ENCODE results near the gene LIPA.
A peak's percentile ranks its signal among the peaks of the same experiment; 100 is the strongest.
"Not testable (repeated sequence)": the region's sequence is repeated elsewhere in the genome, so short reads cannot be mapped to it uniquely, and the experiment has no call there.

LIPA gene

DNA sequence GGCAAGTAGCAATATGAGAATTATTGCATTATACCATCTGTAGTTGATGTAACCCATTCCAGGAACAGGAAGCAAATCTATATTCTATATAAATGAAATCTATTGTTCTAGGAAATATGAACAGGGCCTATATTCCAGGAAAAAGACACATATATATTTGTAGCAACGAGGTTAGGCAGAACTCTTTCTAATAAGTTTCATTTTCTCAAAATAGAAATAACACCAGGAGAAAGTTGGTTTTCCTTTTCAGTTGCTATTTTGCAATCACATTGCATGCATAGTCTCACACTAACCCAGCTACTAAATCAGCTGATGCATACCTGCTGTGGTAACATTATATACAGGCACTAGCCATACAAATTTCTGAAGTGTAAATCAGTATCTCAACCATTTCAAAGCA lies 44.0 kb upstream of the LIPA start:
- TF ChIP-seq, protein P1, sequence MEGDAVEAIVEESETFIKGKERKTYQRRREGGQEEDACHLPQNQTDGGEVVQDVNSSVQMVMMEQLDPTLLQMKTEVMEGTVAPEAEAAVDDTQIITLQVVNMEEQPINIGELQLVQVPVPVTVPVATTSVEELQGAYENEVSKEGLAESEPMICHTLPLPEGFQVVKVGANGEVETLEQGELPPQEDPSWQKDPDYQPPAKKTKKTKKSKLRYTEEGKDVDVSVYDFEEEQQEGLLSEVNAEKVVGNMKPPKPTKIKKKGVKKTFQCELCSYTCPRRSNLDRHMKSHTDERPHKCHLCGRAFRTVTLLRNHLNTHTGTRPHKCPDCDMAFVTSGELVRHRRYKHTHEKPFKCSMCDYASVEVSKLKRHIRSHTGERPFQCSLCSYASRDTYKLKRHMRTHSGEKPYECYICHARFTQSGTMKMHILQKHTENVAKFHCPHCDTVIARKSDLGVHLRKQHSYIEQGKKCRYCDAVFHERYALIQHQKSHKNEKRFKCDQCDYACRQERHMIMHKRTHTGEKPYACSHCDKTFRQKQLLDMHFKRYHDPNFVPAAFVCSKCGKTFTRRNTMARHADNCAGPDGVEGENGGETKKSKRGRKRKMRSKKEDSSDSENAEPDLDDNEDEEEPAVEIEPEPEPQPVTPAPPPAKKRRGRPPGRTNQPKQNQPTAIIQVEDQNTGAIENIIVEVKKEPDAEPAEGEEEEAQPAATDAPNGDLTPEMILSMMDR (IDR thresholded peaks at IDR 0.05; ENCODE audit: low read depth, low read length): no peak
- no peak overlapping the region for H3K4me3 ChIP-seq (replicated peaks in 1 of 2; ENCODE audit: low read depth in 2 of 2, low read length in 2 of 2)
- DNase-seq (ENCODE audit: low read depth in 2 of 2): peak; percentile 70 to 77

DNA sequence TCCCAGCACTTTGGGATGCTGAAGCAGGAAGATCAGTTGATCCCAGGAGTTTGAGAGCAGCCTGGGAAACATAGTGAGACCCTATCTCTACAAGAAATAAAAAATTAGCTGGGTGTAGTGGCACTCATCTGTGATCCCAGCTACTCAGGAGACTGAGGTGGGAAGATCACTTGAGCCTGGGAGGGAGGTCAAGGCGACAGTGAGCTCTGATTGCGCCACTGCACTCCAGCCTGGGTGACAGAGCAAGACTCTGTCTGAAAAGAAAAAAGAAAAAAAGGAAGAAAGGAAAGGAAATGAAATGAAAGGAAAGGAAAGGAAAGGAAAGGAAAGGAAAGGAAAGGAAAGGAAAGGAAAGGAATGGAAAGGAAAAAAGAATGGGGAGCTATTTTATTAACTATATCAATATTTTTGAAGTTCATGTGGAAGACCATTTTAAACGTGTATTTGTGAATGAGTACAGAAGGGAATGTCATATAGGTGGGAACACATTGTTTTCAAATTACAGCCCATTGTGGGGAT lies 43.2 kb upstream of the LIPA start:
- TF ChIP-seq, protein P1 (IDR thresholded peaks at IDR 0.05; ENCODE audit: low read depth, low read length): no peak
- no peak overlapping the region for H3K4me3 ChIP-seq (replicated peaks in 1 of 2; ENCODE audit: low read depth in 2 of 2, low read length in 2 of 2)
- no peak for DNase-seq (ENCODE audit: low read depth in 2 of 2)

DNA sequence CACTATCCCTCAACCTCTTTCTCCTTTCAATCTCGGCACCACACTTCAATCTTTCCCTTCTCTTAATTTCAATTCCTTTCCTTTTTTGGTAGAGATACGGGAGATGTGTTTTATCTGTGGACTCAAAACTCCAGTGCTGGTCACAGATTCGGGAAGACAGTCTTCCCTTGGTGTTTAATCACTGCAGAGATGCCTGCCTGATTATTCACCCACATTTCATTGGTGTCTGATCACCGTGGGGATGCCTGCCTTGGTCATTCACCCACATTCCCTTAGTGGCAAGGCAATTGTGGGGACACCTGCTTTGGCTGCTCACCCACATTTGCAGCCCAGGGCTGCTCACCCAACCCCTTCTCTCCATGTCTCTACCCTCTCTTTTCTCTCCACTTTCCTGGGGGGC lies 33.7 kb upstream of the LIPA start:
- DNase-seq (ENCODE audit: low read depth in 2 of 2): peak in 1 of 2 donors; percentile 49
- not testable (repeated sequence) for H3K4me3 ChIP-seq (replicated peaks in 1 of 2; ENCODE audit: low read depth in 2 of 2, low read length in 2 of 2)

DNA sequence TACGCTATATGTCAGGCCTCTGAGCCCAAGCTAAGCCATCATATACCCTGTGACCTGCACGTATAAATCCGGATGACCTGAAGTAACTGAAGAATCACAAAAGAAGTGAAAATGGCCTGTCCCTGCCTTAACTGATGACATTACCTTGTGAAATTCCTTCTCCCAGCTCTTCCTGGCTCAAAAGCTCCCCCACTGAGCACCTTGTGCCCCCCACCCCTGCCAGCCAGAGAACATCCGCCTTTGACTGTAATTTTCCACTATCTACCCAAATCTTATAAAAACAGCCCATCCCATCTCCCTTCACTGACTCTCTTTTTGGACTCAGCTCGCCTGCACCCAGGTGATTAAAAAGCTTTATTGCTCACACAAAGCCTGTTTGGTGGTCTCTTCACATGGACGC lies 33.1 kb upstream of the LIPA start:
- DNase-seq (ENCODE audit: low read depth in 2 of 2); H3K4me3 ChIP-seq (replicated peaks in 1 of 2; ENCODE audit: low read depth in 2 of 2, low read length in 2 of 2): not testable (repeated sequence)

DNA sequence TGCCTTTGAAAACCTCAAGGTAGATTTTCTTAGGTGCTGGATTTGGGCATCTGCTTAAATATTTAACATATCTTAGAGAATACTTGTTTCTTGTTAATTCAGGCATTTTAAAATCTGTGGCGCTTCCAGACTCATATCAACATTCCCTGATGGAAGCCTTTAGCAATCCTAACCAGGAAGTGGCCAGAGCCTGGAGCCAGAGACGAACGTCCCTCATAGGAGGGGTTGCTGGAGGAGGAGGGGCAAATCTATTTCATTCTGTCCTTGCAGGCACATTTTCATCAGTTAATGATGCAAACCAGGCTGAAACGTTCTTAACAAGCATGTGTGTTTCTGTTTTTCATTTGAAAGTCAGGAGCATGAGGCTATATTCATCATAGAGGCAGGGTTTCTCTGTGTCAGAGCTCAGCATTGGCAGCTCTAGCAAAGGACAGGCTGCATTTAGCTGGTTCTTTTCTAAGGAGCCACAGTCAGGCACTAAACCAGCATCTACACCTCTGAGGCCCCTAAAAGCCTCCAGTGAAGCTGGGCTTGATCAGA lies 32.4 kb upstream of the LIPA start:
- H3K4me3 ChIP-seq (replicated peaks in 1 of 2; ENCODE audit: low read depth in 2 of 2, low read length in 2 of 2): no peak overlapping the region
- TF ChIP-seq, protein P1 (IDR thresholded peaks at IDR 0.05; ENCODE audit: low read depth, low read length): no peak
- DNase-seq (ENCODE audit: low read depth in 2 of 2): peak; percentile 69 to 91

DNA sequence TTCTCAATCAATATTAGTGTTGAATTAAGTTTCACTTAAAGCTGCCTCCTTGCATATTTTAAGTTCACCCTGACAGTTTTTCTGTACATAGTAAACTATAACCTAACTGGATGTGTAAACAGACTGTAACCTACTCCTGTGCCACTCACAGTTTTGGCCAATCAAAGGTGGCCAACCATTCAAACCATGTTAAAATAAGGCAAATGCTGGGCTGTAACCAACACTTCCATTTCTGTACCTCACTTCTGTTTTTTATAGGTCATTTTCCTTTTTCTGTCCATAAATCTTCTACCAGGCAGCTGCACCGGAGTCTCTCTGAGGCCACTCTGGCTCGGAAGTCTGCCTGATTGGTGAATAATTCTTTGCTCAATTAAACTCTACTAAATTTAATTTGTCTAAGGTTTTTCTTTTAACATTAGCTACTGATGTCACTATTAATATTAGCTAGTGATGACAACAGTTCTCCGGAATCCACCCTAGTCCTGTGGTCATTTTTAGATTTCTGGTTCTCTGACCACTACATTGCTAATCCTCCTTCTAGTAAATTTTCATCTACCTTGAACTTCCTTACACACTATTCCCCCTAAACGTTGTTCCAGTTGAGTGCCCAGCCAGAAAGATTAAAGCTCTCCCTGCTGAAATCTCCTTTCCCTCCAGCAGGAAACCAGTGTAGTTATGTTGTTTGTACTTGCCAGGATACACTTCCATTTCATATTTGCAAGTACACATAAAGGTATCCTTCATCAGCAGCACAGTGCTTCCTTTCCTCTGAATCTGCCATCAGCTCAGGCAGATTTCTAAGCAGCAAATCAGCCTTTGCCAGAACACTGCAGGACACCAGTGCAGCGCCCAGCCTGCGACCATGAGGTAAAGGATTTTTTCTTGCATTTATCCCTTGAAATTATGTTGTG lies 31.7 kb upstream of the LIPA start:
- no peak overlapping the region for H3K4me3 ChIP-seq (replicated peaks in 1 of 2; ENCODE audit: low read depth in 2 of 2, low read length in 2 of 2)

DNA sequence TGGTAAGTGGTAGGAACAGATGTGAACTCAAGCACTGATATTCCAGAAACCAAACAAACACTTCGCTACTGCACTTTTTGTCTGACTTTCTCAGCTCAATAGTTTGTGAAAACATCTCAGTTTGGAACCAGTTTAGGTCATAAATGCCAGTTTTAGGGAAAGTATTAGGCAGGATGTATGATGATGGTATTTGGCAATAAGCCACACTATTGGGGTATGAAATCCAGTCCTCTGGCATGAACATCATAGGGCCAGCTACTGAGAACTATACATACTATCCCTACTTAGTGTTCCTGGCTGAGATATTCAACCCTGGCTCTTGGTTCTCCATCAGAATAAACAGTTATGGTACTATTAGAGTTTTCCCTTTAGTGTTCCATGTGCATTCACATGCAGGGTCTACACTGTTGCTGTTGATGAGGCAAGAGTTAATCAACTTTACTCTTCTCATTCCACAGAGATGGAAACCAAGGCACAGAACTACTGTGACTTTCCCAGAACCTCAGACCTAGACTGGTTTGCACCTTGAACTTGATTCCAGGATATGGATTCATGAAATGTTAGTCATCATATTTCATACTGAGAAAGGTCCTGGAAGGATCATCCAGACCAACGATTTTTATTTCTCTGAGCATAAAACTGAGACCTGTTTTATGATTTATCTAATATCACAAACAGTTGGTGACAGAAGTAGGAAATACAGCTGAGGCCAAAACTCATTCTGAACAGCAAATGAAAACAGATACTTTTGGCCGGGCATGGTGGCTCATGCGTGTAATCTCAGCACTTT lies 30.2 kb upstream of the LIPA start:
- DNase-seq (ENCODE audit: low read depth in 2 of 2): peak in 1 of 2 donors; percentile 49
- H3K4me3 ChIP-seq (replicated peaks in 1 of 2; ENCODE audit: low read depth in 2 of 2, low read length in 2 of 2): no peak overlapping the region
- TF ChIP-seq, protein P1 (IDR thresholded peaks at IDR 0.05; ENCODE audit: low read depth, low read length): no peak

More for the DNA sequence above, 31.7 kb upstream of the LIPA start:
- TF ChIP-seq, protein P1 (IDR thresholded peaks at IDR 0.05; ENCODE audit: low read depth, low read length): no peak
- DNase-seq (ENCODE audit: low read depth in 2 of 2): peak; percentile 34 to 63
